GM18907 (cell line): ENCODE measurements around the gene ZBTB8A.
A peak's percentile ranks its signal among the peaks of the same experiment; 100 is the strongest.
"Not testable (repeated sequence)": the region's sequence is repeated elsewhere in the genome, so short reads cannot be mapped to it uniquely, and the experiment has no call there.

Experiments used
- ATAC-seq: cut with Tn5 transposase; IDR thresholded peaks from one replicate; pipeline ENCODE4 v1.9.1; 2021; ENCODE audit warnings: mild to moderate bottlenecking, moderate library complexity; ENCODE audit not compliant: unreplicated experiment

Gene ZBTB8A

DNA sequence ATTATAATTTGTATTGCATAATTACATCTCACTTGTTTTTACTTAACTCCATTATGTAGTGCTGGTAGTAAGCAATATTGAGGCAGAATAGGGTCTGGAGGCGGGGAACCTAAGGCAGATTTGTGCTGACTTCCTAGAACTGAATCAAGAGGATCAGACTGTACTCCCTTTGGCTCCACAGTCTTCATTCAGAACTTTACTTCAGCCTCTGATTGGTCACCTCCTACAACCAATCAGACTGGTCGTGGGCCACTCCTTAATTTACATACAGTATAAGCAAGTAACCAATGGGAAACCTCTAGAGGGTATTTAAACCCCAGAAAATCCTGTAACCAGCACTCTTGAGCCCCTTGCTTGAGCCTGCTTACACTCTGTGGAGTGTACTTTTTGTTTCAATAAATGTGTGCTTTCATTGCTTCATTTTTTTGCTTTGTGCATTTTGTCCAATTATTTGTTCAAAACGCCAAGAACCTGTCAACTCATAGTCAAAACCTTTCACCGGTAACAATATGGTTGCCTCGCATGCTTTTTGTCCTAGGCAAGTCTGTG is 79.5 kb downstream of the ZBTB8A start:
- no peak for ATAC-seq

DNA sequence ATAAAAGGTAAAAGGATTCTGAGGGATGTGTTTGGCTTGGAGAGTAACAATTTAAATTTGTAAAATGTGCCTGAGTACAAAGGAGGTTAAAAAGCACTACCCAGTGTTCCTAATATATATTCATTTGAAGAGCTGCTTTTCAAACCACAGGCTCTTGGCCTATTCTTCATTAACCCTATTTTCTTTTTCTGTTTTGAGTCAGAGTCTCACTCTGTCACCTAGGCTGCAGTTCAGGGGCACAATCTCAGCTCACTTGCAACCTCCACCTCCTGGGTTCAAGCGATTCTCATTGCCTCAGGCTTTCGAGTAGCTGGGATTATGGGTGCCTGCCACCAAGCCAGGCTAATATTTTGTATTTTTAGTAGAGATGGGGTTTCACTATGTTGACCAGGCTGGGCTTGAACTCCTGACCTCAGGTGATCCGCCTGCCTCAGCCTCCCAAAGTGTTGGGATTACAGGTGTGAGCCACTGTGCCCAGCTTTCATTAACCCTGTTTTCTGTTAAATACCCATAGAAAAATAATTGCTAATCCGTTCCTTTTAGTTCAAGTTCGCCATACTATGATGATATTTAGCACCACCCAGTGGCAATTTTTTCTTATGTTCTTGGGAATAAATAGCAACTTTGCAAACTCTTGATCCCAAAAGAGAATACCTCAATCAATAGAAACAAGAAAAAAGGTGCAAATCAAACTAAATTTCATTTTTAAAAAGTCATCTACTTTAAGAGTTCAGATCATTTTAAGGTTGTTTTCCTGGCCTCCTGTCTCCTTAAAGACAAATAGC is 80.7 kb downstream of the ZBTB8A start:
- ATAC-seq, result peak; percentile 74

GRCh38 chr1:32622205-32622604 is 83.0 kb downstream of the ZBTB8A start:
- ATAC-seq, result no peak

- no peak for ATAC-seq
Measured at GRCh38 chr1:32622806-32623681, 83.8 kb downstream of the ZBTB8A start.

- no peak for ATAC-seq
Measured at GRCh38 chr1:32623775-32624174, 84.5 kb downstream of the ZBTB8A start.

DNA sequence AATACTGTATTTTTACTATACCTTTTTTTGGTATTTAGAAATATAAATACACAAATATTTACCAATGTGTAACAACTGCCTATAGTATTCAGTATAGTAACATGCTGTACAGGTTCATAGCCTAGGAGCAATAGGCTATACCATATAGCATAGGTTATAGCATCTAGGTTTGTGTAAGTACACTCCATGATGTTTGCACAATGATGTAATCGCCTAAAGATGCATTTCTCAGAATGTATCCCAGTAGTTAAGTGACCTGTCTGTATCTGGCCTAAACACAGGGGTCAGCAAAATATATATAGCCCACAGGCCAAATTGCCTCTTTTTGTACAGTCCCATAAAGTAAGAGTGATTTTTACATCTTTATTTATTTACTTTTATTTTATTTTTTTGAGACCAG is 86.9 kb downstream of the ZBTB8A start:
- no peak for ATAC-seq

DNA sequence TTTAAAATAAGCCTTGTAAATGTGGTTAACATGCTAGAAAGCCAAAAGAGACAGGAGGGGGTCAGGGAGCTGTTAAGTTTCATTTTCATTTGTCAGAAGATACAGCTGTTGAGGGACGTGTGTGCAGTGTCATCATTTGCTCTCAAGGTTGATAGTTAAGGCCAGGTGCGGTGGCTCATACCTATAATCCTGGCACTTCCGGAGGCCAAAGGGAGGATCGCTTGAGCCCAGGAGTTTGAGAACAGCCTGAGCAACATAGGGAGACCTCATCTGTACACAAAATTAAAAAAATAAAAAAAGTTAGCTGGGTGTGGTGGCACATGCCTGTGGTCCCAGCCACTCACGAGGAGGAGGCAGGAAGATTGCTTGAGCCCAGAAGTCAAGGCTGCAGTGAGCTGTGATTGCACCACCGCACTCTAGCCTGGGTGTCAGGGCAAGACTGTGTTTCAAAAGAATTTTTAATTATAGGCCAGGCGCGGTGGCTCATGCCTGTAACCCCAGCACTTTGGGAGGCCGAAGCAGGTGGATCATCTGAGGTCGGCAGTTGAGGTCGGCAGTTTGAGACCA is 88.5 kb downstream of the ZBTB8A start:
- ATAC-seq, result peak; percentile 74

DNA sequence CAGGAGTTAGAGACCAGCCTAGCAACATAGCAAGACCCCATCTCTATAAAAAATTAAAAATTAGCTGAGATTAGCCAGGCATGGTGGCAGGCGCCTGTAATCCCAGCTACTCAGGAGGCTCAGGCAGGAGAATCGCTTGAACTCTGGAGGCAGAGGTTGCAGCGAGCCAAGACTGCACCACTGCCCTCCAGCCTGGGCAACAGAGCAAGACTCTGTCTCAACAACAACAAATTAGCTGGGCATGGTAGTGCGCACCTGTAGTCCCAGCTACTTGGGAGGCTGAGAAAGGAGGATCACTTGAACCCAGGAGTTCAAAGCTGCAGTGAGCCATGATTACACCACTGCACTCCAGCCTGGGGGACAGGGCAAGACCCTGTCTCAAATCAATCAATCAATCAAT is 90.9 kb downstream of the ZBTB8A start:
- ATAC-seq, result not testable (repeated sequence)

- no peak for ATAC-seq
Measured at GRCh38 chr1:32632829-32633228, 93.6 kb downstream of the ZBTB8A start.

GRCh38 chr1:32635508-32636277 is 96.5 kb downstream of the ZBTB8A start:
- no peak for ATAC-seq

DNA sequence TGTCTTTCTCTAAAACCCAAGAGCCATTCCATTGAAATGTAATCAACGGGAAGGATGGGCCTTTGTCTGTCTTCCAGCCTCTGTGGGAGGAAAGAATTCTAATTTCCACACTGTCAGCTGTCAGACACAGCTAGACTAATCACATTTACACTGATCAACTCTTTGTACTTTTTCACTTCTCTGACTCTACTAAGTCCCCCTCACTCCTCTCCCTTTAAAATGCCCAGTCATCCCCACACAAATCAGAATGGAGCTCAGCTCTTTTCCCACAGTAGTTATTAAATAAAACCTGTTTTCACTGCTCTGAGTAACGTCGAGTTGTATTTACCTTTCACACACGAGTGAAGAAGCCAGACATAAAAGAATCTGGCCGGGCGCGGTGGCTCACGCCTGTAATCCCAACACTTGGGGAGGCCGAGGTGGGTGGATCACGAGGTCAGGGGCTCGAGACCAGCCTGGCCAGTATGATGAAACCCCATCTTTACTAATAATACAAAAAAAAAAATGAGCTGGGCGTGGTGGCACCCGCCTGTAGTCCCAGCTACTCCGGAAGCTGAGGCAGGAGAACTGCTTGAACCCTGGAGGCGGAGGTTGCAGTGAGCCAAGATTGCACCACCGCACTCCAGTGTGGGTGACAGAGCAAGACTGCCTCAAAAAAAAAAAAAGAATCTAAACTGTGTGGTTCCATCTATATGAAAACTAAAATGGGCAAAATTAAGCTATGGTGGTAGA is 97.9 kb downstream of the ZBTB8A start:
- ATAC-seq, result no peak

GRCh38 chr1:32639489-32640075 is 100.4 kb downstream of the ZBTB8A start:
- ATAC-seq, result no peak

DNA sequence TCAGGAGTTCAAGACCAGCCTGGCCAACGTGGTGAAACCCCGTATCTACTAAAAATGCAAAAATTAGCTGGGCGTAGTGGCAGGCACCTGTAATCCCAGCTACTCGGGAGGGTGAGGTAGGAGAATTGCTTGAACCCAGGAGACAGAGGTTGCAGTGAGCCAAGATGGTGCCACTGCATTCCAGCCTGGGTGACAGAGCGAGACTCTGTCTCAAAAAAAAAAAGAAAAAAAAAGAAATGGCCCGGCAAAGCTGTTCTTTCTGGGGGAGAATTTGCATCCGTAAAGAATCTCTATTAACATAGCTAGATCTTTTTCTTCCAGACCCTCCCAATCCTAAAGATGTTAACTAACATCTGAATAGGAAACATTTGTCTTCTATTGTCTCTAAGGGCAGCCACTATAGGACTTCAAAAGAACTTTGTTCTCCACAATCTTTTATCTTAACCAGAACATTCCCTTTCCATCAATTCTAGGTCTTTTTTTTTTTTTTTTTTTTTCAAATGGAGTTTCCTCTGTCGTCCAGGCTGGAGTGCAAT is 103.1 kb downstream of the ZBTB8A start:
- not testable (repeated sequence) for ATAC-seq

DNA sequence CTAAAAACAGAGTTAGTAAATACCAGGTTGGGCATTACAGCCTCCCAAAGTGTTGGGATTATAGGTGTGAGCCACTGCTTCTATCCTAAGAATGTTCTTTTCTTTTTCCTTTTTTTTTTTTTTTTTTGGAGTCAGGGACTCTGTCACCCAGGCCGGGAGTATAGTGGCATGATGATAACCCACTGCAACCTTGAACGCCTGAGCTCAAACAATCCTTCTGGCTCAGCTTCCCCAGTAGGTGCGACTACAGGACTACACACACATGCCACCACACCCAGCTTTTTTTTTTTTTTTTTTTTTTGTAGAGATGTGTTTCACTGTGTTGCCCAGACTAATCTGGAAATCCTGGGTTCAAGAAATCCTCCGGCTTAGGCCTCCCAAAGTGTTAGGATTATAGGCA is 105.2 kb downstream of the ZBTB8A start:
- no peak for ATAC-seq

- ATAC-seq, result no peak
Measured at GRCh38 chr1:32647308-32648134, 108.3 kb downstream of the ZBTB8A start.

GRCh38 chr1:32650248-32650751 is 111.1 kb downstream of the ZBTB8A start, which contains the start of gene ZBTB8OS:
Gene ZBTB8OS, minus strand, starts transcription at chr1:32650550. Its CDS starts 21 bp downstream, at chr1:32650529.
- ATAC-seq, result peak; percentile 68

- ATAC-seq, result peak; percentile 86
Measured at GRCh38 chr1:32650752-32651460, 111.7 kb downstream of the ZBTB8A start, which contains the start of gene RBBP4. Gene RBBP4, plus strand, starts transcription at chr1:32651208. Its CDS starts 99 bp downstream, at chr1:32651307.
